Measurements from ENCODE around the gene AARSD1. TPM values are rescaled to one million over a fixed set of nuclear protein-coding genes. Genes with fewer than 3 reads are reported as not detected.

The AARSD1 gene
- total RNA-seq, 1 experiment from 2014 or later: 23.5 TPM

DNA sequence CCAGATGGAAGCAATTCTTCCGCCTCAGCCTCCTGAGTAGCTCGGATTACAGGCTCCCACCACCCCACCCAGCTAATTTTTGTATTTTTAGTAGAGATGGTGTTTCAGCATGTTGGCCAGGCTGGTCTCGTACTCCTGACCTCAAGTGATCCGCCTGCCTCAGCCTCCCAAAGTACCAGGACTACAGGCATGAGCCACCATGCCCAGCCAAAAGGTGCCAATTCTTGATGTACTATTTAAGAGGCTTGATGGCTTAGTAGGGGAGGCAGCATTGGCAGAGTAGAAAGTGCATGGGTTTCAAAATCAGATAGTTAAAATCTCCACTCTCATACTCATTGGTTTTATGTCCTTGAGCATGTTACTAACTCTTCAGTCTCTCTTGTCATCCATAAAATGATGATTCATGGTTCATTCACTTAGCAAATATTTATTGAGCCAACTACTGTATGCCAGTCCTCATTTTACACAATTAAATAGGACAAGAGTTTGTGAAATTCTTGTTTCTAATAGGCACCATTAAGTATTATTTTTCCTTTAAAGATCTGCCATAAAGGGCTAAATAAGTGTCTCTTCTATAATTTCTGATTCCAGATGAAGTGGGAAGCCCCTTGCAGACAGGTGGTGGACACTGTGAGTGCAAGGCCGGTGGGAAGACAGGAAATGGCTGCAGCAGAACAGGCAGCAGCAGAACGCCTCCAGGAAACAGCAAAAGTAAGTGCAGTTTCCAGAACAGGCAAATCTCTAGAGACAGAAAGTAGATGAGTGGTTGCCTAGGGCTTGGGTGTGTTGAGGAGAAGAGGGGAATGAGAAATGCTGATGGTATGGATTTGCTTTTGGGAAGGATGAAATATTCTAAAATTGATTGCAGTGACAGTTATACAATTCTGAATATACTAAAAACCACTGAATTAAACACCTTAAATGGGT lies 25.7 kb upstream of the AARSD1 start:
- H3K4me3 ChIP-seq (ENCODE audit: low read depth in 2 of 2, low read length in 2 of 2): no peak overlapping the region
- ChIA-PET CTCF (interaction anchor here (0.6 kb wide), 1 partner anchor 8 kb away, joined by 3 read pairs; the partner anchor contains the start of gene RPL27), POLR2A (no interaction called here)
- in situ Hi-C loops (cut with HindIII; ENCODE audit: low pct_unique_long_range_greater_than_20kb, low sequenced_read_pairs): no loop called here
- no peaks in the 10 kb centered on the region for H3K27me3 ChIP-seq (ENCODE audit: control insufficient read depth, insufficient read depth, low read length)
- peaks cover 11% of the 10 kb centered on the region; the same call in 1 of the 2 replicates for H3K4me1 ChIP-seq (ENCODE audit: control insufficient read depth, insufficient read depth, low read length)
- BruUV-seq (replicated peaks): no TSS peak
- peaks cover 5% of the 10 kb centered on the region for H3K36me3 ChIP-seq (ENCODE audit: control insufficient read depth, insufficient read depth, low read length)
- no peaks in the 10 kb centered on the region for H3K9me3 ChIP-seq (ENCODE audit: control insufficient read depth, insufficient read depth, low read depth, low read length)
- DNase-seq (ENCODE audit: low read depth, low spot score) (no peak), ATAC-seq (peak; percentile 78)
- no peak overlapping the region for H3K27ac ChIP-seq (ENCODE audit: low read length)
- intact Hi-C loops (cut with micrococcal nuclease; ENCODE audit: unreplicated experiment): no loop called here
- TF ChIP-seq POLR2AphosphoS5 (IDR thresholded peaks at IDR 0.05; ENCODE audit: low read depth, low read length) (no peak), TCF7L2 (IDR thresholded peaks at IDR 0.05; ENCODE audit: low read depth, low read length) (no peak), SIN3A (IDR thresholded peaks at IDR 0.05; ENCODE audit: borderline replicate concordance, insufficient read depth, low read depth, low read length) (no peak)
- TF ChIP-seq, protein P1, sequence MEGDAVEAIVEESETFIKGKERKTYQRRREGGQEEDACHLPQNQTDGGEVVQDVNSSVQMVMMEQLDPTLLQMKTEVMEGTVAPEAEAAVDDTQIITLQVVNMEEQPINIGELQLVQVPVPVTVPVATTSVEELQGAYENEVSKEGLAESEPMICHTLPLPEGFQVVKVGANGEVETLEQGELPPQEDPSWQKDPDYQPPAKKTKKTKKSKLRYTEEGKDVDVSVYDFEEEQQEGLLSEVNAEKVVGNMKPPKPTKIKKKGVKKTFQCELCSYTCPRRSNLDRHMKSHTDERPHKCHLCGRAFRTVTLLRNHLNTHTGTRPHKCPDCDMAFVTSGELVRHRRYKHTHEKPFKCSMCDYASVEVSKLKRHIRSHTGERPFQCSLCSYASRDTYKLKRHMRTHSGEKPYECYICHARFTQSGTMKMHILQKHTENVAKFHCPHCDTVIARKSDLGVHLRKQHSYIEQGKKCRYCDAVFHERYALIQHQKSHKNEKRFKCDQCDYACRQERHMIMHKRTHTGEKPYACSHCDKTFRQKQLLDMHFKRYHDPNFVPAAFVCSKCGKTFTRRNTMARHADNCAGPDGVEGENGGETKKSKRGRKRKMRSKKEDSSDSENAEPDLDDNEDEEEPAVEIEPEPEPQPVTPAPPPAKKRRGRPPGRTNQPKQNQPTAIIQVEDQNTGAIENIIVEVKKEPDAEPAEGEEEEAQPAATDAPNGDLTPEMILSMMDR (IDR thresholded peaks at IDR 0.05): no peak
- TF ChIP-seq, protein P2, sequence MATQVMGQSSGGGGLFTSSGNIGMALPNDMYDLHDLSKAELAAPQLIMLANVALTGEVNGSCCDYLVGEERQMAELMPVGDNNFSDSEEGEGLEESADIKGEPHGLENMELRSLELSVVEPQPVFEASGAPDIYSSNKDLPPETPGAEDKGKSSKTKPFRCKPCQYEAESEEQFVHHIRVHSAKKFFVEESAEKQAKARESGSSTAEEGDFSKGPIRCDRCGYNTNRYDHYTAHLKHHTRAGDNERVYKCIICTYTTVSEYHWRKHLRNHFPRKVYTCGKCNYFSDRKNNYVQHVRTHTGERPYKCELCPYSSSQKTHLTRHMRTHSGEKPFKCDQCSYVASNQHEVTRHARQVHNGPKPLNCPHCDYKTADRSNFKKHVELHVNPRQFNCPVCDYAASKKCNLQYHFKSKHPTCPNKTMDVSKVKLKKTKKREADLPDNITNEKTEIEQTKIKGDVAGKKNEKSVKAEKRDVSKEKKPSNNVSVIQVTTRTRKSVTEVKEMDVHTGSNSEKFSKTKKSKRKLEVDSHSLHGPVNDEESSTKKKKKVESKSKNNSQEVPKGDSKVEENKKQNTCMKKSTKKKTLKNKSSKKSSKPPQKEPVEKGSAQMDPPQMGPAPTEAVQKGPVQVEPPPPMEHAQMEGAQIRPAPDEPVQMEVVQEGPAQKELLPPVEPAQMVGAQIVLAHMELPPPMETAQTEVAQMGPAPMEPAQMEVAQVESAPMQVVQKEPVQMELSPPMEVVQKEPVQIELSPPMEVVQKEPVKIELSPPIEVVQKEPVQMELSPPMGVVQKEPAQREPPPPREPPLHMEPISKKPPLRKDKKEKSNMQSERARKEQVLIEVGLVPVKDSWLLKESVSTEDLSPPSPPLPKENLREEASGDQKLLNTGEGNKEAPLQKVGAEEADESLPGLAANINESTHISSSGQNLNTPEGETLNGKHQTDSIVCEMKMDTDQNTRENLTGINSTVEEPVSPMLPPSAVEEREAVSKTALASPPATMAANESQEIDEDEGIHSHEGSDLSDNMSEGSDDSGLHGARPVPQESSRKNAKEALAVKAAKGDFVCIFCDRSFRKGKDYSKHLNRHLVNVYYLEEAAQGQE (IDR thresholded peaks at IDR 0.05; ENCODE audit: insufficient read depth in 1 of 2, low read depth in 2 of 2, low read length in 1 of 2): no peak

DNA sequence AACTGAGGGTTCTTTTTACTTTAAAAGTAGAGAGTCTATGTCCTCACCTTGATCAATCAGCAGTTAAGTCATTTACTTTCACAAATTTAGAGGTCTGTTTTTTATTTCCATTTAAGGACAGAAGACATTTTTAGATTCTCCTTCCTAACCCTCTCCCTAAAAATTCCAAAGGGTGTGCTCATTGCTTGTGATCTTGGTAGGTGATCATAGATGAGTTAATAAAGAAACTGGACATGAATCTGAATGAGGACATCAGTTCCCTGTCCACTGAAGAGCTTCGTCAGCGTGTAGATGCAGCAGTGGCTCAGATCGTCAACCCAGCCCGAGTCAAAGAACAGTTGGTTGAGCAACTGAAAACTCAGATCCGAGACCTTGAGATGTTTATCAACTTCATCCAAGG lies 24.9 kb upstream of the AARSD1 start:
- intact Hi-C loops (cut with micrococcal nuclease; ENCODE audit: unreplicated experiment) (no loop called here), in situ Hi-C loops (cut with HindIII; ENCODE audit: low pct_unique_long_range_greater_than_20kb, low sequenced_read_pairs) (no loop called here)
- DNase-seq (ENCODE audit: low read depth, low spot score) (no peak), ATAC-seq (no peak)
- Histone ChIP-seq H3K4me3 (ENCODE audit: low read depth in 2 of 2, low read length in 2 of 2) (no peak overlapping the region), H3K27ac (ENCODE audit: low read length) (no peak overlapping the region), H3K4me1 (ENCODE audit: control insufficient read depth, insufficient read depth, low read length) (peaks cover 11% of the 10 kb centered on the region; the same call in 1 of the 2 replicates), H3K36me3 (ENCODE audit: control insufficient read depth, insufficient read depth, low read length) (peaks cover 5% of the 10 kb centered on the region), H3K9me3 (ENCODE audit: control insufficient read depth, insufficient read depth, low read depth, low read length) (no peaks in the 10 kb centered on the region), H3K27me3 (ENCODE audit: control insufficient read depth, insufficient read depth, low read length) (no peaks in the 10 kb centered on the region)
- TF ChIP-seq SIN3A (IDR thresholded peaks at IDR 0.05; ENCODE audit: borderline replicate concordance, insufficient read depth, low read depth, low read length) (no peak), TCF7L2 (IDR thresholded peaks at IDR 0.05; ENCODE audit: low read depth, low read length) (no peak), POLR2AphosphoS5 (IDR thresholded peaks at IDR 0.05; ENCODE audit: low read depth, low read length) (no peak)
- TF ChIP-seq, protein P2 (IDR thresholded peaks at IDR 0.05; ENCODE audit: insufficient read depth in 1 of 2, low read depth in 2 of 2, low read length in 1 of 2): no peak
- TF ChIP-seq, protein P1 (IDR thresholded peaks at IDR 0.05): no peak
- CTCF ChIA-PET: no interaction called here
- BruUV-seq (replicated peaks): no TSS peak
- POLR2A ChIA-PET: no interaction called here

Measured in Panc1 (cell line).